Activated T-helper 1 cell treated with Interleukin-2 at 50 U/mL for 16 hours (primary cell): ENCODE measurements around the gene PMPCA.

Source experiments
- DNase-seq: peaks from one replicate; pipeline ENCODE4 v3.0.0-alpha.2; 2020; ENCODE audit warnings: low read depth

PMPCA gene

DNA sequence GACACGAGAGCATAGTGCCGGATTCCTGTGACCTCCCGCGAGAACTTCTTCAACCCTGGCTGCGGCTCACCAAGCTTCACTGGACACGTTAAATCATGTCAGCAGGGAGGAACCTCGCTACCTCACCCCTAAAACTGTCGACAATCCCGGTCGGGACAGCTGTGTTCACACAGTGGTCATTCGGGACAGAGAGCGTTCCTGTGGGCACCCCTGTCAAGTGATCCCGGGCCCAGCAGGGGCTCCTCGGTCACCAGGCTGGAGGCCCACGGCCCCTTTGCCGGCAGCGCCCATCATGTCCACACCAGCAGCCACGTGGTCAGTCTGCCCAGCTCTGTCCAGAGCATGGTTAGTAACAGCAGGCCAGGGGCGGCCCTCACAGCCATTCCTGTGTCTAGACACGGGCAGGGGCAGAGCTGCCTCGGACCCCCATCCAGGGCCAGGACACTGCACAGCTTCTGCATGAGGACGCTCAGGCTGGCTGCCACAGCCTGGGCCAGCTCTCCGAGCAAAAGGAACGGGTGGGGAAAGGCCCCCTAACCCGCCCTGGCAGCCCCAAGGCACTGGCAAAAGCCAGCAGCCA, 25.7 kb downstream of the PMPCA start:
- no peak for DNase-seq

DNA sequence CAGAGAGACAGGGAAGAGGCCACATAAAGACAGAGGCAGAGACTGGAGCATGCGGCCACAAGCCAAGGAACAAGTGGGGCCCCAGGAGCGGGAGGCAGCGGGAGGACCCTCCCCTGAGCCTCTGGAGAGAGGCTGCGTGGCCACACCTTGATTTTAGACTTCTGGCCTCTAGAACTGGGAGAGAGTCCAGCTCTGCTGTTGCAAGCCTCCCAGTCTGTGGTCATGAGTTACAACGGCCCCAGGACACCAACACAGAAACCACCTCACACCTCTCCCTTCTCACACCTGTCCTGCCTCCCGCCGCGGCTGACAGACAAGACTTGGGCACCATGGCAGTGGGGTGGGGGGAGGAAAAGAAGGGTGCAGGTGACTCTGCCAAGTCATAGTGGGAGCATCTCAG, 27.0 kb downstream of the PMPCA start:
- DNase-seq = no peak

DNA sequence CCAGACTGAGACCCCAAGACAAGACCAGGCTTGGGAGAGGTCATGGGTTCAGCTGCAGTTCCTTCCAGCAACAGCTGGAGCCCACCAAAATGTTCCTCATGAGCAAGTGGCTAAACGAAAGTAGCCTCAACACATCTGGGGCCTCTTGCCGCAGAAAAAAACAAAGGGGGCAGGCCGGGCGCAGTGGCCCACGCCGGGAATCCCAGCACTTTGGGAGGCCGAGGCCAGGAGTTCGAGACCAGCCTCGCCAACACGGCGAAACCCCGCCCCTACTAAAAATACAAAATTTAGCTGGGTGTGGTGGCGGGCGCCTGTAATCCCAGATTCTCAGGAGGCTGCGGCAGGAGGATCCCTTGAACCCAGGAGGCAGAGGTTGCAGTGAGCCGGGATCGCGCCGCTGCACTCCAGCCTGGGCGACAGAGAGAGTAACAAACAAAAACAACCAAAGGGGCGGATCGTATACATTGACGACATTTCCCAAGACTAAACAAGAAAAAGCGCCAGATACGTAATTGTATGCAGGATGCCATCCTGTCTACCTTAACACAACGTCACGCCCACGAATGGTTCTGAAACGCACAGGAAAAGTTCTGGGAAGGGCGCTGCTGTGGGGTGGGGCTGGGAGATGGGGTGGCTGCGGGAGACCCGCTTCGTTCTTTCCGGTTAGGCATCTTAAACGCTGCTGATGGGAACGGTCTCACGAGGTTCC, 27.5 kb downstream of the PMPCA start:
- no peak for DNase-seq

DNA sequence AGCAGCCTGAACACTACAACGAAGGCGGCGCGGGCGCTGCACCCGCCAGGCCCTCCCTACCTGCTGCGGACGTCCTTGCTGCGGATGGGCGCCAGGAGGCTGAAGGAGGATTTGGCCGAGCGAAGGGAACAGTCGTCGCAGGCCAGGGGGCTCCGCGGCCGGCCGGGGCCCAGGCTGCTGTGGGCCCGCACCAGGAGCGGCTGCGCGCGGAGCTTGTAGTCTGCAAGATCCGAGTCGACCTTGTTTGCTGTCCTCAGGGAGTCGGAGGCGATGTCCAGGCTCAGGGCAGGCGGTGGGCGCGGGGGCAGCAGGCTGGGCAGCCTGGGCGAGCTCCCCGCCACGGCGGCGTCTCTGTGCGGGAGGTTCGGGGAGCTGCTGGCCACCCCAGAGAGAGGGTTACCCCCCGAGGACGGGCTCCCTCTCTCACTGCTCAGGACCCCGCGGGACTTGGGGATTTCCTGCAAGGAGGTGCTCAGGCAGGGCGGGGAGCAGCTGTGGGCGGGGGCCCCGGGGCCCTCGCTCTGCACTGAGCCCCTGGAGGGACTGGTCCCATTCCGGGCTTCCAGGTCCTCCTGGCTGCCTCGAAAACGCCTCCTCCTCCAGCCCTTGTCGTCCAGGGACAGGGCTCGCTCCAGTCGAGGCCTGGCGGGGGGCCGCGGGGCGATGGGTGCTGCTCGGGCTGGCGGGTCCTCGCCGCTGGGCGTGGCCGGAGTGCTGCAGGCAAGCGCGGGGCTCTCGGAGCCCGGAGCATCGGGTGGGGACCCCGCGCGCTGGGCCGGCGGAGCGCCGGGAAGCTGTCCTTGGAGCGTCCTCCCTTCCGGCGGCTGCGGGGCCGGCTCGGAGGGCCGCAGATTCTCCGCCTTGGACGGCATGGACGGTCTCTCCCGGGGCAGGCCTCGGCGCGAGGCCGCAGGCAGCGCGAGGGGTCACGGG, 28.4 kb downstream of the PMPCA start:
- peak; percentile 19 for DNase-seq

DNA sequence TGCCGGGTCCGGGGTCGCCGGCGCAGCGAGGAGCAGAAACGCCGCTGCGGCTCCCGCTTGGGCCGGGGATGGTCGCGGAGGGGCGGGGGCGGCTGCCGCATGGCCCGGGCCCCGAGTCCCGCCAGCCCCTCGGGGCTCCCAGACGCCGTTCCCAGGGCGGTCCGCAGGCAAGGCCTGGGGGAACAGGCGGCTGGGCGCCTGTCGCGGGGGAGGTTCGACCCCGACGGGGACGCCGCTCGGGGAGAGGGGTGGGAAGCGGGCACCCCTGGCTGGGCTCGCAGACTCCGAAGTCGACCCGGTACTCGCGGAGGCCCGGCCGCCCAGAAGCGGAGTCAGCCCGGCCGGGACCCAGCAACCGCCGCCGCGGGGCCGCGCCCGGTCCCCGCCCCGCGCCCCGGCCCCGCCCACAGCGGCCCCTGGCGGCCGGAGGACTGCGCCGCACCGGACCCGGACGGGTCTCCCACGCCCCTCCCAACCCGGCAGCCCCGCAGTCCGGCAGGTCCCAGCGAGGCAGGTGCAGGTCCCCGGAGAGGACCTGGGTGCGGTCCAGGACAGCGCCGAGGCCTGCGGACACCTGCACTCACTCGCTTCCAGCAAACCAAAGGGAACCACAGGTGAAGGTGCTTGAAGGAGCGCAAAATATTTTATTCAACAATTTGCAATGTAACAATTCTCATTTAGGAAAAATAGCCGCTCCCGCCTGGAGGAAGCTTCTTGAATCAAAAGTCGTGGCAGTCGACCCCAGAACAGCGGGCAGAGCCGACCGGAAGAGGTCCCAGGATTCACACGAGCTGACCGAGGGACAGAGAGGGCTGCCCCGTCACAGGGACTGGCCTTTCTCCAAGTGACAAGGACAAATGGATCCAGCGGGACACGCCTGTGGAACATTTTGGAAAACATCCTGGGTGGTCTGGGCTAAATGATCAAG, 29.3 kb downstream of the PMPCA start, which contains the start of gene INPP5E:
TSS of gene INPP5E (minus strand) at position 365 of the 928 bp plus-strand sequence. CDS start 426 bp downstream, outside the sequence.
- DNase-seq = peak; percentile 80

DNA sequence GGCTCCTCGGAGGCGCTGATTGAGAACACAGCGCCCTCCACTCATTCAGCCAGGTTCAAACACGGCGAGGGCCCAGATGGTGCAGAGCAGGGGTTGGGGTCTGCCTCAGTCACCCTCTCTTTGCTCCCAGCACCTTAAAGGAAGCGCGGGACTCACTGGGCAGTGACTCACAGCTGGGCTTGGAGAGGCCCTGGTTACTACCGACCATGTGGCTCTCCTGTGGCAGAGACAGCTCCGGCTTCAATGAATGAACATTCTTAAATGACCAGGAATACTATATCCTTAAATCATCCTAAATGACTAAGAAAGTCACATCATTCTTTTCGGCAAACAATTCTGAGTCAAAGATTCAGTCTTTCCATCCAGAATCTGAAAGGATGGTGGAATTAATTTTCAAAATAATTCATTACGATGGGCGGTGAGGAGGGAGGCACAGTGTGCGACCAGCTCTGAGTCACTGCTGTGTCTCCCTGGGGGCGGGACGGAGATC, 30.8 kb downstream of the PMPCA start:
- no peak for DNase-seq

DNA sequence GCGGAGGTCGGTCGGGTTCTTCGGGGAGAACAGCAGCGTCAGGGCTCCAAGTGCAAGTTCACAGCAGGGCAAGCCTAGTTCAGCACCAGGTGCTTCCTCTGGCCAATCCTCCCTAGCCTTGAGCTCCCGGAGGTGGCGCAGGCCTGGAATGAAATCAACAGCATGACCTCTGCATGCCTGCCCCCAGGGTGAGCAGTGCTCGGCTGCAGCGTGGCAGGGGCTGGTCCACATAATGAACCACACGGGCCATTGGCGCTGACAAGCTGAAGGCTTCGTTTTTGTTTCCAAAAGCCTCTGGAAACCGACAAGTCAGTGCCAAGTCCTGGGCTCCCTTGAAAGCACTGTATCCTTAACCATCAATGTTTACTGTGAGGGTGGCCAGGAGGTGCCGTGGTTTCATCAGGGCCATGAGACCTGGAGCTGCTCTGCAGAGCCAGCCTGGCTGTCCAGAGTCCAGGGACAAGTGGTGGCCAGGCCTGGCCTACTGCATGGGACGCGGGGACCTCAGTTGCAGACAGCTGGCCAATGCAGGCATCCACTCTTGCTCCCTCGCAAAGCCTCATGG, 31.3 kb downstream of the PMPCA start:
- no peak for DNase-seq

DNA sequence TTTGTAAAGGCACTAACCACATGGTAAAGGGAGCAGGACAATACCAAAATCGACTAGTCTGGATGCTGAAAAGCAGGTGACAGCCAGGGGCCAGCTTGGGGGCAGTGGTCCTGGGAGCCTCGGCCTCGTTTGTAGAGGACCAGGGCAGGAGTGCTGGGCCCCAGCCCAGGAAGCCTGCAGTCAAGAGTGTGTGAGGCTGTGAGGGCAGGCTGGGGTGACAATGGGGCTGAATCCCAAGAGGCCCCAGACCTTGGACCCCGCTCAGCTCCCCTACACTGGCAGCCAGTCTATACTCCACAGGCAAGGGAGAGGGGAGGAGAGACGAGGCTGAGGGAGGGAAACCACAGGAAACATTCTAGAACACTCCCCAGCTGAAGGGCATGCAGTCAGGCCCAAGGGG, 31.8 kb downstream of the PMPCA start:
- no peak for DNase-seq

DNA sequence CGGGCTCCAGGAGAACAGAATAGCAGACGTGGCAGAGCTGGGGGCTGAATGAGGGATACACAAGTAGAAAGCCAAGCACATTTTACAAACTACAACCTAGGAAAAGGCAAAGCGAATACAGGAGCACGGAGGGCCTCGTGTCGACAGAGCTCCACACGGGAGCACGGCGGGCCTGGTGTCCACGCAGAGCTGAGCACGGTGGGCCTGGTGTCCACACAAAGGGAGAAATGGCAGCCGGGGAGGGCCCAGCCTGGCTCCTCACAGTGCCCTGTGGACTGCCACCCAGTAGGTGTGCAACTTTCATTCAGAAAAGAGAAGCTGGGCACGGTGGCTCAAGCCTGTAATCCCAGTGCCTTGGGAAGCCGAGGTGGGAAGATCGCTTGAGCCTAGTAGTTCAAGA, 32.6 kb downstream of the PMPCA start:
- DNase-seq = no peak

DNA sequence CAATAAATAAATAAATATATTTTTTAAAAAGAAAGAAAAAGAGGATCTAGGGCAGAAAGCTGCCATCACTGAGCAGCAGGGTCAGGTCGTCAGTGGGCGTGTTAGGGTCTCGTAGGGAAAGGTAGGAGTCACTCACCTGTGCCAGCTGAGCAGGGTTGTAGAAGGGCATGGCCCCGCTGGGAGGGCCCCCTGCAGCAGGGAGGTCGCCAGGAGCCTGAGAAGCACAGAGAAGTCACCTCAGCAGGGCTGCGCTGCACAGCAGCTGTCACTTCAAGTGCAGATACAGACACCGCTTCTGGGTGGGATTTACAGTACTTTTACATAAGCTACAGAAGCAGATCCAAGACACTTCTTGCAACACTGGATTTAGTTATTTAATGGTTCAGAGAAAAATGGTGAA, 33.2 kb downstream of the PMPCA start:
- DNase-seq = no peak

DNA sequence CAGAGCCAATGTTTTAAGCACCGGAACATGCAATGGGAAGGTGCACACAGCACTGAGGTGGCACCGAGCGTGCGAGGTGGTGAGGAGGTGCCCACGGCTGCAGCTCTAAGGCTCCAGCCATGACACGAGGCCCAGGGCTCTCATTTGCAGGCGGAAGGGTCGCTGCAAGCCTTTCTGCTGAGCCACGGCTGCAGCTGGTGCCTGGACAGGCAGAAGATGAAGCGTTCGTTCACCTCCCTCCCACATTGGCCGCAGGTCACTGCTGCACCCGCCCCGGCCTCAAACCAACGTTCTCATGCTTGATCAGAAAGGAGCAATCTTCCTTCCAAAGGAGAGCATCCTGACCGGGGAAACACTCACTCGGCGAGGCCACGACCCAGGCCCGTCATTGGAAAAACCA, 33.6 kb downstream of the PMPCA start:
- no peak for DNase-seq

DNA sequence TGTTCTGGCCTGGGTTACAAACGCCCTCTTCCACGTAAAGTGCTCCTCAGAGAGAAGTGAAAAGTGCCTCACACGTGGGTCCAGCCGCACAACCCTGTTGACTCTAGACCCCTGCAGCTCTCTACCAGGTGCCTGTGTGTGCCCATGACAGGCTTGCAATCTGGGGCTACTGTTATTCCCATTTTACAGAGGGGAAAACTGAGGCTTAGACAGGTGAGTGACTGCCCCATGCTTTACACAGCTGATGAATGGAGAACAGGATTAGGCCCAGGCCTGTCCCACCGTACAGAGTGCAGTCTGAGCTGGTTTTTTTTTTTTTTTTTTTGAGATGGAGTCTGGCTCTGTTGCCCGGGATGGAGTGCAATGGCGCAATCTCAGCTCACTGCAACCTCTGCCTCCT, 35.3 kb downstream of the PMPCA start:
- DNase-seq = no peak

DNA sequence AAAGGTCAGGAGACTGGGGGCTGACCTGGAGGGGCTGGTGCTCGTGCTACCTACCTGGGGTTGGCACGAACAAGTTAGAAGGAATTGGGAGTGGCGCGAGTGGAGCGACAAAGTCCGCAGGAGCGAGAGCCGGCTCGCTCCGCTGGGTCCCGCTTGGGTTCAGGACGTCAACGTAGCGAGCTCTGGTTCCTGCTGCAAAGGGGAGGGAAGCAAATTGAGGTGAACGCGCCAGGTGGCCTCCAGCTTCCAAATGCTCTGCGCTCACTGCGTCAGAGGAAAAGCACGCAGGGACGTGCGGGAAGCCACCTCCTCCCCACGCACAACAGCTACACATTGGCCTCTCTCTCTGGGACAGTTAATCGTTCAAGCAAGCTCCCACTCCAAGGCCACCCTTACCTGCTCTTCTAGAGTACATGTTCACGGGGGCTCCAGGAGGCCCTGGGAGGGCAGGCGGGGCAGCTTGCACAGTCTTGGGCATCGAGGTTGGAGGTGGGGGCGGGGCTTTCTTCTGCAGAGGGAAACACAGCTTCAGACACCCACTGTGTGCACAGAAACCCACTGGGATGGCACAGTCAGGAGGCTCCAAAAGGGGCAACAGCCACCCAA, 36.8 kb downstream of the PMPCA start:
- DNase-seq = no peak

DNA sequence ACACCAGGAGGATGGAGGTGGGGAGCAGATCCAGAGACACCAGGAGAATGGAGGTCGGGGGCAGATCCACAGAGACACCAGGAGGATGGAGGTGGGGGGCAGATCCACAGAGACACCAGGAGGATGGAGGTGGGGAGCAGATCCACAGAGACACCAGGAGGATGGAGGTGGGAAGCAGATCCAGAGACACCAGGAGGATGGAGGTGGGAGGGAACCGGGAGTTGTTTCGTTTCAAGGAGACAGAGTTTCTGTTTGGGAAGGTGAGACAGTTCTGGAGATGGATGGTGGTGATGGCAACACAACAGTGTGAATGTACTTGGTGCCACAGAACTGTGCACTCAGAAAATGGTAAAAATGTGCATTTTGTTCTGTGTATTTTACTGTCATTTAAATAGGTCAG, 38.2 kb downstream of the PMPCA start:
- DNase-seq = no peak

DNA sequence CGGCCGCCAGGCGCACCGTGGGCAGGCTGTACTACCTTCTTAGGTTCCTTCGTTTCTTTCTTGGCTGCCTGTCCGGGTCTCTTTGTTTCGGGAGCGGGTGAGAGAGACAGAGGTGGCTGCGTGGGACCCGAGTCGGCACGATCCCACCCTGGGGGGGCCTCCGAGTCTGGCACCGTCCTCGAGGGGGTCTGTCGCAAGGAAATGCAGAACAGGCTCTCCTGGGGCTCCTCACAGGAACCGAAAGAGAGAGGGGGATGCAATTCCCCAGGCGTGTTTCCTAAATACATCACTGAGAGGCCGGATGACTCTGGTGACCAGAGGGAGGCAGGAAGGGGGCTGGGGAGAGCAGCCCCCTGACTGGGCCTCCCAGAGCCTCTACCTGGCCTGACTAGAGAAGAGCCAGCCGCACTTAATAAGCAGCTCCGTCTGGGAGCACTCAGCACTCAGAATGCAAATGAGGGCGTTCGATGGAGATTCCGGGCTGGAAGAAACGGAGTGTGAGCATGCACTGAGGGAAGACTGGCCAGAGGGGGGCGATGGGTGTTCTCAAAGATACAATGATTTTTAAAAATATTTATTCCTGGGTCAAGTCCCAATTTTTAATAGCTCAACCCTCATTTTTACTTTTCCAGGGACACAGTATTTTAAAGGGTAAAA, 40.9 kb downstream of the PMPCA start:
- DNase-seq = no peak

DNA sequence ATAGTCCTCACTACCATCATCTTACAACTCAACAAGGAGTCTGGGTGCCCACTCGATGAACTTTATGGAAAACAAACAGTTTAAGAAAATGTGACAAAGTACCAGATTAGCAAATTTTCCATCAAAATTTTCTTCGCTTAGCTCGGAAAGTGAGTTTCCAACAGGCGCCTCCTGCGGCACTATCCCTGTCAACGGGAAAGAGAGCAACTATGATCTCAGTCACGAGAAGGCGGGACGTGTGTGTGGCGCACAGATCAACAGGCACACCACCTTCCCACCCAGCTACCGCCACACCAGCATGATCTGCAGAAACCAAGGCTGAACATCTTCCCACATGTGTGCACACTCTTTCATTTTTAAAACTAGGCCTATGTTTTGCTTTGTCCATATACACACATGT, 42.9 kb downstream of the PMPCA start:
- no peak for DNase-seq

DNA sequence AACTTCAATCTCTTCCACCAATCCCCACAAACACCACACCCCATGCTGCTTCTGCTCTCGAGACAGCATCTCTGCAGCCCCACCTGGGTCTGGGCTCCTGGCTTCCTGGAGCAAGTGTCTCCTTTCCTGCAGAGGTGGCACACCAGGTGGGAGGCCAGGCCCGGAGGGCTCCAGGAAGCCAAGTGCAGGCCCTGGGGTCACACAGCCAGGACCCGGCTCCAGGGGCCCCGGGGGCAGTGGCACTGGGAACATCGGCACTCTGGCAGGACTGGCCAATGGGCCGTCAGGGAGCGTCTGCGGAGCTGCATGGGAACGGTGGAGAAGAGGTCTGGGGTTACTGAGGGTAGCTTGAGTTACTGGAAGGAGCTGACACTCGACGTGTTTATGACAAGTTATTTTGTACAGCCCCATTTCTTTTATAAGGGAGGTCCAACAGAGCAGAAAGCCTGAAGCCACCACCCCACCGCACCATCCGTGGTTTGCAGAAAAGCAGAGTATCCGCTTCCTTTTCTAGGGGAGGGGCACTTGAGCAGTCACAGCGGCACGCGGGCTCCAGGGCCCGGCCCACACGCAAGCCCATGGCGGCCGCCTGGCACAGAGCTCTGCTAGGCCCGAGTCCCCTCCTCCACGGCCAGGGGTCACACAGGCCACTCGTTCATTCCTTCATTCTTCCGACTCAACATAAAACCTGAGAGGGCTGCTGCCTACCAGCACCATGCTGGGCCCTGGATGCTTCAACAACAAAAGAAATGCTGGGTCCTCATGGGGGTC, 43.8 kb downstream of the PMPCA start:
- DNase-seq = no peak

DNA sequence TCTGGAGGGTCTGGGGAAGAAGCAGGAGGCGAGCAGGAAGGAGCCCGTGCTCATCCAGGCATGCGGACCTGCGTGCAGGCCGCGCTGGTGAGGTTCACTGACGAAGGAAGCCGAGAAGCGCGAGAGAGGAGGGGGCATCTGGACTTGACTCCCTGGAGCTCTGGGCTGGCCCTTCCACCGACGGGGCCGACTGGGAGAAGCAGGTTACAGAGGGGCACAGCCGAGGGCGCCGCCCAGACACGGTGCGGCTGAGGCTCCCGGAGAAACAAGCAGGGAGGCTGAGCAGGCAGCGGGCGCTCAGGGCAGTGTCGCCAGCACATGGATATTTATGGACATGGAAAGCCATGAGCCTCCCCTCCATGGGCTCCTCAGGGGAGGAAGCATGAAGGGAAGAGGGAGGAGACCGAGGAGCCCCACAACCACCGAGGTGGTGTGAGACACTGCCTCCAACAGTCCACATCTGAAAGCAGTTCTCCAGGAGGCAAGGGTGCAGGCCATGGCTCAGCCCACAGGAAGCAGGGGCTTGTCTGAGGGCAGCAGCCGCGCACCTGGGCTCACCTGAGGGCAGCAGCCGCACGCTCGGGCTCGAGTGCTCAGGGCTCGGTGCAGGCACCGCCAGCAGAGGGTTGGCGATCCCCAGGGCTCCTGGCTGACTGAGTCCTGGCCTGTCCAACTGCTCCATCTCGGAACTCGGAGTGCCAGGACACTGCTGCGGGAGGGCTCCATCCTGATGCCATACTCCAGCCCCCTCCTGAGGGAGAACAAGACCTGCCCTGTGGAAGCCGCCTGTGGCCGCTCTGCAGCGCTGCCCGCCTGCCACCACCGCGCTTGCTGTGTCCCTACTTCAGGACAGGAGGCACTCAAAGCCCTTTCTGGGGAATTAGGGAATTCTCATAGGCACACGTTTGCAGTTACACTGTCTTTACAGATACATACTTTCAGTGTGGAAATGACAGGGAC, 44.9 kb downstream of the PMPCA start:
- DNase-seq = no peak
